ENCODE data around the gene LRRTM4.
"Not testable (repeated sequence)": the region's sequence is repeated elsewhere in the genome, so short reads cannot be mapped to it uniquely, and the experiment has no call there.

LRRTM4 gene

DNA sequence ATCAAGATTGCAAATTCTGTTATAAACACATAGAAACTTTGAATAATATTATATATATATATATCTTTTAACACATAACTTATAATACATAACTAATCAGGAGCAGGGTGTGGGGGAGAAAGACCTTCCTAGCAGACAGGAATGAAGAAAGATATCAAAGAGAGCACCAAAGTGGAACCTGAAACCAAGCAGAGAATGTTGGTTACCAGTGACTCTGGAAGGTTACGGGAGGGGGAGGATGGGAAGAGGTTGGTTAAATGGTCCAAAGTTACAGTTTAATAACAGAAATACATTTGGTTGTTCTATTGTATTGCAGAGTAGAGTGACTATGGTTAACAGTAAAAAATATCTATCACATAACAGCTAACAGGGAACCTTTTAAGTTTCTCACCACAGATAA is 366.7 kb downstream of the LRRTM4 start:
- Histone ChIP-seq H3K36me3 (ENCODE audit: control insufficient read depth, insufficient read depth, low read length) (no peaks in the 10 kb centered on the region), H3K4me3 (ENCODE audit: insufficient read depth, low read depth, low read length) (no peak overlapping the region), H3K27ac (ENCODE audit: insufficient read depth, low read depth, low read length, poor library complexity, severe bottlenecking) (no peak overlapping the region), H3K4me1 (ENCODE audit: control insufficient read depth, insufficient read depth, low read length) (no peaks in the 10 kb centered on the region), H3K9me3 (ENCODE audit: control insufficient read depth, low read length) (no peaks in the 10 kb centered on the region), H3K27me3 (ENCODE audit: control insufficient read depth, insufficient read depth, low read length, poor library complexity, severe bottlenecking) (no peaks in the 10 kb centered on the region)
- WGBS, 2 experiments: 92 to 100% methylated on average over 1 of the region's 1 CpG

DNA sequence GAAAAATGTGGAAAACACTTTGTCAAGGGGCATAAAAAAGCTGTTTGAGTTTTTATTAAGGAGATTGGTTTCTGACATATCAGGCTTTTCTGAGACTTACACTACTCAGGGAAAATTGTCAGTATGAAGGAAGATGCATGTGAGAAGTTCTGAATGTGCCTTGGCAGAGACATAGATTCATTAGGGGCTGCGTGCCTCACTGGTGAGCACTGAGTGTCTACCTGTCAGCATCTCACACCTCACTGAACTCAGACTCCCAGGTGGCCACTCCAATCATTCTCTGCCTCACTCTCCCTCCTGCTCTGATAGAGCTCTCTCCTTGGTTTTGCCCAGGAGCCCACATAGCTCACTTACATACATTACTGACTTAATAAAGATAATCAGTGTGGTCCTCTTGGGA is 372.6 kb downstream of the LRRTM4 start:
- 100% methylated on average over 1 of the region's 1 CpG for whole genome bisulfite sequencing, 2 experiments
- no peaks in the 10 kb centered on the region for H3K27me3 ChIP-seq (ENCODE audit: control insufficient read depth, insufficient read depth, low read length, poor library complexity, severe bottlenecking)
- no peaks in the 10 kb centered on the region for H3K4me1 ChIP-seq (ENCODE audit: control insufficient read depth, insufficient read depth, low read length)

DNA sequence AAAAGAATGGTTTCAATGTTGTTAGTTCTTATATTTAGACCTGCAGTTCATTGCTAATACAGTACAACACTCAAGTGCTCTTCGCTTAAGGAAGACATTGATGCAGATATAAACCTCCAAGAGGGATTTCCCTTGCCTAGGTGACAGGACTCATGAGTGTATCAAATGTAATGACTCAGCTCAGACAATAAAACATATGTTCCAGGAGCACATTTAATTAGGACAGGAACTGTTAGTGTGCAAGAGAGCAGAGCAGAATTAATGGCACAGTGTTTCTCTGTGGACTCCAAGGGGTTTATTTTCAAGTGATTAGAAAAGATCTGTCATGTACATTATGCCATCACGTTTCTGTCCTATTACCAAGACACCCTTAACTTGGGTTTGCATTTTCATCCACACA is 375.0 kb downstream of the LRRTM4 start:
- no peaks in the 10 kb centered on the region for H3K9me3 ChIP-seq (ENCODE audit: control insufficient read depth, low read length)
- H3K36me3 ChIP-seq (ENCODE audit: control insufficient read depth, insufficient read depth, low read length): no peaks in the 10 kb centered on the region
- no peak overlapping the region for H3K27ac ChIP-seq (ENCODE audit: insufficient read depth, low read depth, low read length, poor library complexity, severe bottlenecking)
- no peaks in the 10 kb centered on the region for H3K4me1 ChIP-seq (ENCODE audit: control insufficient read depth, insufficient read depth, low read length)
- no peaks in the 10 kb centered on the region for H3K27me3 ChIP-seq (ENCODE audit: control insufficient read depth, insufficient read depth, low read length, poor library complexity, severe bottlenecking)
- 91 to 92% methylated on average over 2 of the region's 2 CpGs for WGBS, 2 experiments
- no peak overlapping the region for H3K4me3 ChIP-seq (ENCODE audit: insufficient read depth, low read depth, low read length)

More for the DNA sequence above, 372.6 kb downstream of the LRRTM4 start:
- no peak overlapping the region for H3K27ac ChIP-seq (ENCODE audit: insufficient read depth, low read depth, low read length, poor library complexity, severe bottlenecking)
- no peaks in the 10 kb centered on the region for H3K9me3 ChIP-seq (ENCODE audit: control insufficient read depth, low read length)
- H3K4me3 ChIP-seq (ENCODE audit: insufficient read depth, low read depth, low read length): no peak overlapping the region
- no peaks in the 10 kb centered on the region for H3K36me3 ChIP-seq (ENCODE audit: control insufficient read depth, insufficient read depth, low read length)

DNA sequence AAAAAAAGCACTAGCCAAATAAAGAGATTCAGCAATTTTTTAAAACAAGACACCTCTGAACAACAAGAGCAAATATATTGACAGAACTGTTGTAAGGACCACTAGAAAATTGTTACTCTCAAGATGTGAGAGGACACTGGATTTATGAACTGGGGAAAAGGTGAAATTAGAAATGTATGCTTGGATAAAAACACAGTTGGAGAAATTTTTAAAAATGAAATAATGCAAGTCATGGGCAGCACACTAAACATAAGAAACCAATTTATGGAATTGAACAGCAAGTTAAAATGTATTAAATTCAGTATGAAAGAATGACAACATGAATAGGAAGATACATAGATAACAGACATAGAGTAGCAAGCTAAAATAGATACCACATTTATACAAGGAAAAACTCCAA is 377.4 kb downstream of the LRRTM4 start:
- Histone ChIP-seq H3K4me3 (ENCODE audit: insufficient read depth, low read depth, low read length) (no peak overlapping the region), H3K27ac (ENCODE audit: insufficient read depth, low read depth, low read length, poor library complexity, severe bottlenecking) (no peak overlapping the region), H3K9me3 (ENCODE audit: control insufficient read depth, low read length) (no peaks in the 10 kb centered on the region), H3K4me1 (ENCODE audit: control insufficient read depth, insufficient read depth, low read length) (no peaks in the 10 kb centered on the region), H3K27me3 (ENCODE audit: control insufficient read depth, insufficient read depth, low read length, poor library complexity, severe bottlenecking) (no peaks in the 10 kb centered on the region), H3K36me3 (ENCODE audit: control insufficient read depth, insufficient read depth, low read length) (no peaks in the 10 kb centered on the region)

DNA sequence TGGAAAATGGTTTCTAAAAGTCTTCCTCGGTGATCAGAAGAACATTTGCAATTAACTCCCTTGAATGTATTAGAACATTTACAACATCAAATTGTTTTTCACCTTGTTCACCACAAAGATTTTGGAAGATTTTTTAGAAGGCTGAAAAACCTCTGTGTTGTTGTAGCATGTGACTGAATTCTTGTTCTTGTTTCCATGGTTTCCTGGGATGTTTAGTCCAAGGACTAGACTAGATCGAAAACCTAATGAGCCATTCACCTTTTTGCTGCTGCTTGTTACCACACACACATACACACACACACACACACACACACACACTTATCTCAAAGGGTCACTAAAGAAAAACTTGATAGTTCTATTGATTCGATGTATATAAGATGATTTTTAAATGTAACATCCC is 380.0 kb downstream of the LRRTM4 start:
- no peak overlapping the region for H3K27ac ChIP-seq (ENCODE audit: insufficient read depth, low read depth, low read length, poor library complexity, severe bottlenecking)
- H3K9me3 ChIP-seq (ENCODE audit: control insufficient read depth, low read length): no peaks in the 10 kb centered on the region
- WGBS, 2 experiments: 93 to 97% methylated on average over 2 of the region's 3 CpGs

DNA sequence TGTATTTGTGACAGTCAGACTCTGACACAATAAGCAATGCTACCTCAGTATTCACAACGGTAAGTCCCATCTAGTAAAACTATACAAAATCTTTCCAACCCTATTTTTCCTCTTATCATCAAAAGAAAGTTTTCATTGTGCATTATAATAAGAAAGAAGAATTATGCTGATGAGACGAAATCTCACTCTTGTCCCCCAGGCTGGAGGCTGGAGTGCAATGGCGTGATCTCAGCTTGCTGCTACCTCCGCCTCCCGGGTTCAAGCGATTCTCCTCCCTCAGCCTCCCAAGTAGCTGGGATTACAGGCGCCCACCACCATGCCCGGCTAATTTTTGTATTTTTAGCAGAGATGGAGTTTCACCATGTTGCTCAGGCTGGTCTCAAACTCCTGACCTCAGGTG is 393.7 kb downstream of the LRRTM4 start:
- H3K27ac ChIP-seq (ENCODE audit: insufficient read depth, low read depth, low read length, poor library complexity, severe bottlenecking); H3K36me3 ChIP-seq (ENCODE audit: control insufficient read depth, insufficient read depth, low read length); H3K27me3 ChIP-seq (ENCODE audit: control insufficient read depth, insufficient read depth, low read length, poor library complexity, severe bottlenecking); H3K9me3 ChIP-seq (ENCODE audit: control insufficient read depth, low read length); H3K4me3 ChIP-seq (ENCODE audit: insufficient read depth, low read depth, low read length); H3K4me1 ChIP-seq (ENCODE audit: control insufficient read depth, insufficient read depth, low read length): not testable (repeated sequence)
- 95% methylated on average over 8 of the region's 8 CpGs for WGBS, 2 experiments

More for the DNA sequence above, 380.0 kb downstream of the LRRTM4 start:
- Histone ChIP-seq H3K4me3 (ENCODE audit: insufficient read depth, low read depth, low read length) (no peak overlapping the region), H3K27me3 (ENCODE audit: control insufficient read depth, insufficient read depth, low read length, poor library complexity, severe bottlenecking) (no peaks in the 10 kb centered on the region), H3K36me3 (ENCODE audit: control insufficient read depth, insufficient read depth, low read length) (no peaks in the 10 kb centered on the region), H3K4me1 (ENCODE audit: control insufficient read depth, insufficient read depth, low read length) (no peaks in the 10 kb centered on the region)

DNA sequence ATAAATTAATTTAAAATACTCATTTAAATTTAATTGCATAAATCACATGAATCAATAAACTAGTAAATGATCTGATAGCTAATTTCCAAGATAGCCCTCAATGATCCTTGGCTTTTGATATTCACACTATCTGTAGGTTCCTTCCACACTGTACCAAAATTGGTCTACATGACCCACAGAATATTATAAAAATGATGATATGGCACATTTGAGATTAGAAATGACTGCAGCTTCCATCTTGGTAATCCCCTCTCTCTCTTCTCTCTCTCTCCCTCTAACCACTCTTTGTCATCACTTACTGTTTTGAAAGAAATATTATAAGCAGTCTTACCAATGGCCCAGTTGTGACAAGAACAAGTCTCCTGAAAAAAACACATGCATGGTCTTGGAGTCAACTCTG is 394.8 kb downstream of the LRRTM4 start:
- Histone ChIP-seq H3K9me3 (ENCODE audit: control insufficient read depth, low read length) (no peaks in the 10 kb centered on the region), H3K27ac (ENCODE audit: insufficient read depth, low read depth, low read length, poor library complexity, severe bottlenecking) (no peak overlapping the region), H3K4me3 (ENCODE audit: insufficient read depth, low read depth, low read length) (no peak overlapping the region), H3K4me1 (ENCODE audit: control insufficient read depth, insufficient read depth, low read length) (no peaks in the 10 kb centered on the region), H3K36me3 (ENCODE audit: control insufficient read depth, insufficient read depth, low read length) (no peaks in the 10 kb centered on the region), H3K27me3 (ENCODE audit: control insufficient read depth, insufficient read depth, low read length, poor library complexity, severe bottlenecking) (no peaks in the 10 kb centered on the region)

DNA sequence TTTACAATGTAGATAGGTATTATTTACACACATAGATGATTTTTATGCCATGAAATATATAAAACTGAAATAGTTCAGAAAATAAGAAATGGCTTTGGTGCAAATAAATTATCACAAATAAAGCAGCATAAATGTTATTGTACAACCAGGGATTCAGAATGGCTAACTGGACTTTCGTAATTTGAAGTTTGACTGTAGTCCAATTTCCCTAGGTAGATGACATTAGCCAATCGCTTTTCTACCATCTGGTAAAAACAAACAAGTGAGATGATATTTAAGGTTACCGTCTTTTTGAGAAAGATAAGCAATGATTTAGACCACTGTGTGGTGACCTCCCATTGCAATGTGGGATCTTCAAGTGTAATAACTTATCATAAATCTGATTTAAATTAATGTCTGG is 400.7 kb downstream of the LRRTM4 start:
- H3K4me3 ChIP-seq (ENCODE audit: insufficient read depth, low read depth, low read length): no peak overlapping the region
- no peaks in the 10 kb centered on the region for H3K4me1 ChIP-seq (ENCODE audit: control insufficient read depth, insufficient read depth, low read length)
- WGBS, 2 experiments: 95 to 98% methylated on average over 3 of the region's 3 CpGs
- no peaks in the 10 kb centered on the region for H3K9me3 ChIP-seq (ENCODE audit: control insufficient read depth, low read length)
- no peaks in the 10 kb centered on the region for H3K36me3 ChIP-seq (ENCODE audit: control insufficient read depth, insufficient read depth, low read length)
- no peaks in the 10 kb centered on the region for H3K27me3 ChIP-seq (ENCODE audit: control insufficient read depth, insufficient read depth, low read length, poor library complexity, severe bottlenecking)
- H3K27ac ChIP-seq (ENCODE audit: insufficient read depth, low read depth, low read length, poor library complexity, severe bottlenecking): no peak overlapping the region

DNA sequence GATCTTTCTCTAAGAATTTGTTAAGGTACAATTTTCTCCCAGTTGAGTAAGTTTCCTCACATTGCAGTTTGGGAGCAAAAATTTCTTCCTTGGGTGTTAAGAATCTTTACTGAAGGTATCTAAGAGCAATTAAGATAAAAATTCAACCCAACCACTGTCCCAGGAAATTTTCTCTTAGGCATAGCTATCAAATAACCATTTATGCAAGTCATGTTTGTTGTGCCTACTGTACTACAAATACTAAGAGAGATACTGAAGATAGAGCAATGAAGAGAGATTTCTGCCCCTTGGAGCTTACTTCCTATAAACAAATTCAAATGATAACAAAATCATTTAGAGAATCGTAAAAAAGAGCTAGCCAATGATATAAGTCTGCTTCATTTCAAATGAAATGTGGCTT is 402.8 kb downstream of the LRRTM4 start:
- H3K27me3 ChIP-seq (ENCODE audit: control insufficient read depth, insufficient read depth, low read length, poor library complexity, severe bottlenecking): no peaks in the 10 kb centered on the region
- H3K4me1 ChIP-seq (ENCODE audit: control insufficient read depth, insufficient read depth, low read length): no peaks in the 10 kb centered on the region
- H3K9me3 ChIP-seq (ENCODE audit: control insufficient read depth, low read length): no peaks in the 10 kb centered on the region
- H3K36me3 ChIP-seq (ENCODE audit: control insufficient read depth, insufficient read depth, low read length): no peaks in the 10 kb centered on the region
- H3K27ac ChIP-seq (ENCODE audit: insufficient read depth, low read depth, low read length, poor library complexity, severe bottlenecking): no peak overlapping the region
- WGBS, 2 experiments: 83% methylated on average over 1 of the region's 1 CpG; no CpG with 5 or more reads in 1 of the 2 experiments
- H3K4me3 ChIP-seq (ENCODE audit: insufficient read depth, low read depth, low read length): no peak overlapping the region

DNA sequence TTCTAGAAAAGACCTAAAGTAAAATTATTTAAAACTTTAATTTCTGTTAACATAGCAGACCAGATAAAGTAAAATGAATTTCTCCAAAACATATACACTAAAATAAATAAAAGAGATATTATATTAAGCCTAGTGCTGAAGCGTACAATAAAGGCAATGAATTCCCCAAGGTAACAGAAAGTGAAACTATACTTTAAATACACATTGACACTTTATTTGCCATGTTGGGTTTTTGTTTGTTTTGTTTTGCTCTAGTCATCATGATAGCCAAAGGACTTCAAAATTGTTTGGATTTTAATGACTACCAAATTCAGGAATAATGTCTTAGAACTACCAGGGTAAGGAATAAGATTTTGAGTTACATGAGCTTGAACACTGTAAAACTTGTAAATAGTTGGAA is 413.3 kb downstream of the LRRTM4 start:
- Histone ChIP-seq H3K27me3 (ENCODE audit: control insufficient read depth, insufficient read depth, low read length, poor library complexity, severe bottlenecking) (no peaks in the 10 kb centered on the region), H3K4me3 (ENCODE audit: insufficient read depth, low read depth, low read length) (no peak overlapping the region), H3K27ac (ENCODE audit: insufficient read depth, low read depth, low read length, poor library complexity, severe bottlenecking) (no peak overlapping the region), H3K9me3 (ENCODE audit: control insufficient read depth, low read length) (no peaks in the 10 kb centered on the region), H3K36me3 (ENCODE audit: control insufficient read depth, insufficient read depth, low read length) (no peaks in the 10 kb centered on the region), H3K4me1 (ENCODE audit: control insufficient read depth, insufficient read depth, low read length) (no peaks in the 10 kb centered on the region)
- no CpG with 5 or more reads among the region's 1 CpG for WGBS, 2 experiments

DNA sequence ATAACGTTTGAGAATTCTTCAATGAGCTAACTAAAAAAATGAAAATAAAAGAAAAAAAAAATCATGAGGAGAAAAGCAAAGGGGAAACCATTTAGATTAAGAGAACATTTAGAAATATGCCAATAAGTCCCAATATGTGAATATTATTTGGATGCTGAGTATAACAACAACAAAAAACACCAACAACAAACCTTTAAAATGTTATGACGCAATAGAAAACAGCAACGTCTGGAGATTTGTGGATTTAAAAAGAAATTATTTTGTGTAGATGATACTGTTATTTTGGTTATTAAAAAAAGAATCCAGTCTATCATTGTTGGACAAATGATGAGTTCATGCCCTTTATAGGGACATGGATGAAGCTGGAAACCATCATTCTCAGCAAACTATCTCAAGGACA is 417.2 kb downstream of the LRRTM4 start:
- Histone ChIP-seq H3K4me1 (ENCODE audit: control insufficient read depth, insufficient read depth, low read length) (no peaks in the 10 kb centered on the region), H3K9me3 (ENCODE audit: control insufficient read depth, low read length) (no peaks in the 10 kb centered on the region), H3K36me3 (ENCODE audit: control insufficient read depth, insufficient read depth, low read length) (no peaks in the 10 kb centered on the region), H3K27ac (ENCODE audit: insufficient read depth, low read depth, low read length, poor library complexity, severe bottlenecking) (no peak overlapping the region), H3K4me3 (ENCODE audit: insufficient read depth, low read depth, low read length) (no peak overlapping the region), H3K27me3 (ENCODE audit: control insufficient read depth, insufficient read depth, low read length, poor library complexity, severe bottlenecking) (no peaks in the 10 kb centered on the region)
- 88 to 100% methylated on average over 2 of the region's 3 CpGs for WGBS, 2 experiments

Data from ectodermal cell (in vitro differentiated cells).